HG02588 (cell line): ENCODE results near the gene CYS1.

Experiments
- ATAC-seq: cut with Tn5 transposase; IDR thresholded peaks from one replicate; pipeline ENCODE4 v1.9.1; 2021; ENCODE audit warnings: mild to moderate bottlenecking, moderate library complexity; ENCODE audit not compliant: unreplicated experiment

The CYS1 gene

DNA sequence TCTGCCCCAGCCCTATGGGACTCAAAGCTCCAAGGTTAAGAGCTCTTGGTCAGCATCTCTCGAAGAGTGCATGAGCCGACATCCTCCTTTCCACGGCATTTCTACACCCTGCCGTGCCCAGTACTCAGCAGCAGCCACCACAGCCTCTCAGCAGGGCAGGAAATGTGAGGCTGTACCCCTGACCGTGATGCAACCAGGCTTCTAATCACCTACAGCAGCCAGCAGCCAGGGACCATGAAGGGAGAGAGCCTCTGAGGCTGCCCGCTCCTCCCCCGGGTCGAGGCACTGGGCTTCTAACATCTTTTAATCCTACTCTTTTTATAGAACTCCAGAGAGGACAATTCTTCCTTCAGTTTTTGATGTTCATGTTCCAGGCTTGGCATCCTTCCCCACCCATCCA is 6.5 kb downstream of the CYS1 start:
- ATAC-seq: no peak

DNA sequence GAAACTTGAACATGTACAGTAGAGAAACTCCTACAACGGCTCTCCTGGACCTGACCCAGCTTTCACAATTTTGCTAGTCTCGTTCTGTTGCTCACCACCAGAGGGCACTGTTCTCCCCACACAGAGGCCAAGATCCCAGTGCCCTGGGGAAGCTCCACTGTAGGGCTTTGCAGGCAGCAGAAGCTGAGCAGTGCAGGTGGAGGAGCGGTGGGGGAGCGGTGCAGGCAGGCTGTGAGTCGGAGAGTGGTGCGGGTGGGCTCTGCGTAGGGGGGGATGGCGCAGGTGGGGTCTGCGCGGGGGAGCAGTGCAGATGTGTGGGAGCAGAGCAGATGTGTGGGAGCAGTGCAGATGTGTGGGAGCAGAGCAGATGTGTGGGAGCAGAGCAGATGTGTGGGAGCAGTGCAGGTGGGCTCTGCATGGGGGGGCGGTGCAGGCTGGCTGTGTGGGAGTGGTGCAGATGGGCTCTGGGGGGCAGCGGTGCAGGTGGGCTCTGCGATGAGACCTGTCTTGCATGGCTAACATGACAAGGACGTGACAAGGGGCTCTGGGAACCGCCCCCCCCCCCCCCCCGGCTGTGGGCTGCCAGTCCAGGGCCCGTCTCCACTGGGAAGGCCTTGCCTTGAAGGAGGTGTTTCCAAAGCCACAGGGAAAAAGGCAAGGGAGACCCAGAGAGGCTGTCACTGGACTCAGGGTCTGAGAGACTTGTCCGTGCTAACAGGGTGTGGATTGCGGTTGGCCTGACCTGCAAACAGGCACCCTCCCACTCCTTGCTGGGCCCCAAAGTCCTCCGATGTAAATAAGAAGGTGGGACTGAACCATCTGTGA is 7.3 kb downstream of the CYS1 start:
- ATAC-seq: peak; percentile 84

DNA sequence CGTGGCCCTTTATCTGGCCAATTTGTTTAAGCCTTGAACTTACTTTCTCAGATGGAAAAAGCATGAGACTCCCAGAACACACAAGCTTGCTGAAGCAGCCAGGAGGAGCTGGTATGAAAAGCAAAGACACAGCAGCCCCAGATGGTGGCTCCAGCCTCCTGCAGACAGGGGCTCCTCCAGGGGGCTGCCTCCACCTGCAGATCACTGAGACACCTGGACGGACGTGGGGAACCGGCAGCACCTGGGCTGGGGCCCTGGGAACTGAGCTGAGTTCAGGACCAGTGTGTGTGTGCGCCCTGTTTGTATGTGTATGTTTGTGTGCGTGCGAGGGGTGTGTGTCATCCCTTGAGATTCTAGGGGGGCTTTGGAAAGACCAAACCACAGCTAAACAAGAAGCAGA is 8.6 kb downstream of the CYS1 start:
- no peak for ATAC-seq

DNA sequence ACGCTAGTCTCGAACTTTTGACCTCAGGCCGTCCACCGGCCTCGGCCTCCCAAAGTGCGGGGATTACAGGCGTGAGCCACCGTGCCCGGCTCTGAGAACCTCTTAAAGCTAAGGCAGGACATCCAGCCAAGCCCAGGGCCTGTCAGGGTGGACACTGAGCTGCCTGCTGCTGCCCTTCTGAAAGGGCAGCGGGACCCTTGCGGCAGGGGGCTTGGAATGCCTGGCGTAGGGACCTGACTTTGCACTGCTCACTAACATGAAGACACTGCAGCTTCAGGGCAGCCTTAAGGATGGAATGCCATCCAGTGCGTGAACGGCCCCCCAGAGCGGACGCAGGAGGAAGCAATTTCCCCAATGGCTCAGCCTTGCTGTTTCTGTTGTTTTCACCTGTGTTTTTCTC is 9.0 kb downstream of the CYS1 start:
- ATAC-seq: no peak

DNA sequence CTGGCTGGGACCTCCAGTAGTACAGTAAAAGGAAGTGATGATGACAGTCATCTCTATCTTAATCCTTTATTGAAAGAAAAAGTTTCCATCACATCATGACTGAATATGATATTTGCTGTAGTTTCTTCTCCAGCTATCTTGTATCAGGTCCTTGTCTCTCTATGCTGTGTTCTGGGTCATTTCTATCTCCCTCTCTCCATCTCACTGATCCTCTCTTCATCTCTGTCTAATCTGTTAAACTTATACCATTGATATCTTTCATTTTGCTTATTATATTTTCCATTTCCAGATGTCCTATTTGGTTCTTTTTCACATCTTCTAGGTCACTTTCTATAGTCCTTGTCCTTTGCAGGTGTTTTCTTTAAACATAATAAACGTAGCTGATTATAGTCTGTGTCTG is 12.3 kb downstream of the CYS1 start:
- no peak for ATAC-seq

DNA sequence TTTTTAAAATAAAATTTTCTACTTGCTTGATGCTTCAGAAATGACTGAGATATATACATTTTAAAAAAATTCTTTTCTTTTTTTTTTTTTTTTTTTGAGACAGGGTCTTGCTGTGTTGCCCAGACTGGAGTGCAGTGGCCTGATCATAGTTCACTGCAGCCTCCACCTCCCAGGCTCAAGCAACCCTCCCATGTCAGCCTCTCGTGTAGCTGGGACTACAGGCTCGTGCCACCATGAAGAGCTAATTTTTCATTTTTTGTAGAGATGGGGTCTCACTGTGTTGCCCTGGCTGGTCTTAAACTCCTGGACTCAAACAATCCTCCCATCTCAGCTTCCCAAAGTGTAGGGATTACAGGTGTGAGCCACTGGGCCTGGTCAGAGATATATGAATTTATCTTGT is 12.9 kb downstream of the CYS1 start:
- no peak for ATAC-seq

DNA sequence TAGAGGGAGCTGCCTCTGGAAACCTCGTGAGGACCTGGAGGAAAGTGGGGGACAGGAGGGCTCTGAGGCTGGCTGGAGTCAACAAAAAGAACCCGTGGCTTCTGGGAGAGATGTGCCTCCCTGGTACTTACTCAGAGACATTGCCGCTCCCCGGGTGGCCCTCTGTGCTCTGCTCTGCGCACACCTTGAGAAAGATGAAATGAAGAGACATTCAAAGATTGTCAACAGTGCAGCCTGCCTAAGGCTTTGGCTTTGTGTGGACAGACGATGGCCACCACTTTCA is 14.5 kb downstream of the CYS1 start:
- ATAC-seq: no peak

DNA sequence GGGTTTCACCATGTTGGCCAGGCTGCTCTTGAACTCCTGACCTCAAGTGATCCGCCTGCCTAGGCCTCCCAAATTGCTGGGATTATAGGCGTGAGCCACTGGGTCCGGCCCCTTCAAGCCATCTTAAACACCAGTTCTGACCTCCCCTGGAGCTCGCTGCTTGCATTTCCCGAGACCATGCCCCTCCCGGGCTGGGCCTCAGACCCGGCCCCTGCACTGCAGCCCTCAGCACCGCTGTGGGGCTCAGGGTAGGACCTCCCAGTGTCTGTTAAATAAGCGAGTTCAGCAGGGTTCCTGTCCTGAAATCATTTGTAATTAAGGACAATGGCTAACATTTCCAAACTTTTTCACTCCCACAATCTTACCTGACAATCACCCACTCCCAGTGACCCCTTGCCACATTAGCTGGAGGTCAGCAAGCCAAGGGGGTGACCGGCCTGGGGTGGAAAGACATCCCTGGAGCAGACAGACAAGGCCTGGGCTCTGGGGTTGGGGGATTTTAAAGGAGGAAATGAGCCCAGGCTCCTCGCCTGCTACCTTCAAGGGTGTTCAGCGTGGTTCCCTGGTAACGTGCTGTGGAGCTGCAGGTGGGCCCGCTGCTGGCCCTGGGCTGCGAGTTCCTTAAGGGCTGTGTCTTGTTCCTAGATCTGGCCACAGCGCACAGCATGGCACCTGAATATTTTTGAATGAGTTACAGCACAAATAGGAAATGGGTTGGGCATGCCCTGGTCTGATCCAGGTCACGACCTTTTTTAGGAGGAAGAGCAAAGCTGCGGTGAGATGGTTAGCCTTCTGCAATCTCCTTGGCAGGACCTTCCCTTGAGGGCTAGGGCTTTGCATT is 15.1 kb downstream of the CYS1 start:
- no peak for ATAC-seq

DNA sequence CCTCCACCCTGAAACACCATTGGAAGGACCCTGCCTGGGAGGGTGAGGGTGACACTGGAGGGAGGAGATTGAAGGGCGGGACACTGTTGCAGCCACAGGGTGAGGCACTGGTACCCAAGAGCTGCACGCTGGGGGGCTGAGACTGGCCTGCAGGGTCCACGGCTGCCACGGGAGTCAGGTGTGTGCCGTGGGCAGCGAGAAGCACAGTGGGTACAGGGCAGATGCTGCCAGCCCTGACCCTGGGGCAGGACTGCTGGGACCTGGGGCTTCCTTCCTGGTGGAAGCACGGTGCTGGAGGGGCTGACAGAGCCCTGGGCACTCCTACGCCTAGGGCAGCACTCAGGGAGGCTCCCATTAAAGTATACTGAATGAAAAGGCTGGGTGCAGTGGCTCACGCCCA is 16.6 kb downstream of the CYS1 start:
- ATAC-seq: no peak

DNA sequence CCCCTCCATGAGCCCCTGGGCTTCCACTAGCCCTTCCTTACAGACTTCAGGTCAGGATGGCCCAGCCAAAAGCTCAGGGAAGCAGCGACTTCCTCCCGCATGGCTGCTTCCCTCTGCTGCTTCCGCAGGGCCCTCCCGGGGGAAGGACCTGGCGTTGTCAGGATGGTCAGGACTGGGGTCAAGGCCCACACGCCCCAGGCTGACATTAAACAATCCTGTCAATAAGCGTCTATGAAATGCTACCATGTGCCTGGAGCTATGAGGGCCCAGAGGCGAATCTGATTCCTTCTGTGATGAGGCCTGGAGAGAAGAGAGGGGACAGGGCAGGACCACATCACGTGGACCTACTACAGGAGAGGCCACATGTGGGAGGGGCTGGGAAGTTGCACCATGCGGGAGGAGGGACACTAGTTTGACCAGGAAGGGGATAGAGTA is 17.3 kb downstream of the CYS1 start:
- ATAC-seq: no peak

DNA sequence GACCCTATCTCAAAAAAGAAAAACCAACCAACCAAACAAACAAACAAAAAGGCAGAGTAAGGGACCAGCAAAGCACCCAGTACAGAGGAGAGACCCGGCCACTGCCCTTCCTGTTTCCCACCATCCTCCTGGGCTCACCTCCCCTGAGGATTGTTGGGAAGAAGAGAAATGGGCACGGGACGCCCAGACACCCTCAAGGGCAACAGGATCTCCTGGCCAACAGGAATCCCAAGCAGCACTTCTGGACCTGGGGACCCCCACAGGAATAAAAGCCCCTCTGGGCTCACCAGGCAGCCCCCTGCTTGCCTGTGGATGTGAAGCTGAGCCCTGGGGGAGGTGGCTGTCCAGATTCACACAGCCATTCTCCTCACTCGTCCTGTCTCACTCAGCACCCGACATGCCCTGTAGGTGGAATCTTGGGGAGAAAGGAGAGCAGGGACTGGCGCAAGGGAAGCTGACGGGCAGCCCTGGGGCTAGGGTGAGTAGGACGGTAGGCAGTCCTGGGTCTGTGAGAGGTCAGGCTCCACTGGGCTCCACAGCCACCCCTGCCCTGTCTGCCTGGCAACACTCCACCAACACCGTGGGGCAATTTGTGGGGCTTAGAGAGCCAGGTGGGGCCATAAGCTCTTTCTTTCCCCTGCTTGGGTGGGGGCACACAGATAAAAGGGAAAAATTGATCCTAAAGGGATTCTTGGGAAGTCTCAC is 18.8 kb downstream of the CYS1 start:
- no peak for ATAC-seq

DNA sequence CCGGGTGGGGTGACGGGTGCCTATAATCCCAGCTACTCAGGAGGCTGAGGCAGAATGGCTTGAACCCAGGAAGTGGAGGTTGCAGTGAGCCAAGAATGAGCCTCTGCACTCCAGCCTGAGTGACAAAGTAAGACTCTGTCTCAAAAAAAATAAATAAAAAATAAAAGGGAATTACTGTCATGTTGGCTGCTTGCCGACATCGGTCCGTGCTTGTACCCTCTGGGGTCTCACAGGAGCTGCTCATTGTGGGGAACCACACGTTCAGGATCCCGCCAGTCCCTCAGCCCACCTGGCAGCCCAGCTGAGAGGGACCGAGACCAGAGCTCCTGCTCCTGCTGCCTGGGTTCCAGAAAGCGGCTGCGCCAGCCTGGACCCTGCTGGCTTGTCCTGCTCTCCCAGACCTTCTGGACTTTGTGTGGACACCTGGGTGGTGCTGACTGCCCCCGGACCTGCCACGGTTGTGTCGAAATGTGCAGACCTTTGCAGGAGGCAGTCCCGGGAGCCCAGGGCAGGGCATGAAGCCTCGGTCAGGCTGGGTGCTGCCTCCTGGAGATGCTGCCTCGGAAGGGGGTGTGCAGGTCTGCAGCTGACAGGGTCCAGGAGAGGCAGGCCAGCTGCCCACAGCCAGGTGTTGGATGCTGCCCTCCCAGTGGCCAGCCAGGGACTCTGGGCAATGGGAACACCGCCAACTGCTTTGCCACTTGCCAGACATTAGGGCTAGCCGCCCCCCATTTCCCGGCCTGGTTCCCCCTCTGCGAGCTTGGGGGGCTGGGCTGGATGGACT is 20.5 kb downstream of the CYS1 start:
- ATAC-seq: no peak

DNA sequence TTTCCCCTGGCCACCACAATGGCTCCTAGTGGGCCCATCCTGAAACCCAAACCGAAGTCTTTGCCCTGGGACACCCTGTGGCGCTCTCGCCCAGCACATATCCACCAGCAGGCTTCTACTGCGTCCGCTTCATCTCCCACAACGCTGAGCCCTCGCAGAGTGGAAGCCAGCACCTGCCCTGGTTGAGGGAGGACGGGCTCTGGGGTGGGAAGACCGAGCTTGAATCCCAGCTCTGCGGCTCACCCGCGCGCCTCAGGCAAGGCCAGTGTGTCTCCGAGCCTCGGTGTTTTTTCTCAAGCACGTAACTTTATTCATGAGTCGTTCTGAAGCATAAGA is 21.2 kb downstream of the CYS1 start:
- no peak for ATAC-seq

DNA sequence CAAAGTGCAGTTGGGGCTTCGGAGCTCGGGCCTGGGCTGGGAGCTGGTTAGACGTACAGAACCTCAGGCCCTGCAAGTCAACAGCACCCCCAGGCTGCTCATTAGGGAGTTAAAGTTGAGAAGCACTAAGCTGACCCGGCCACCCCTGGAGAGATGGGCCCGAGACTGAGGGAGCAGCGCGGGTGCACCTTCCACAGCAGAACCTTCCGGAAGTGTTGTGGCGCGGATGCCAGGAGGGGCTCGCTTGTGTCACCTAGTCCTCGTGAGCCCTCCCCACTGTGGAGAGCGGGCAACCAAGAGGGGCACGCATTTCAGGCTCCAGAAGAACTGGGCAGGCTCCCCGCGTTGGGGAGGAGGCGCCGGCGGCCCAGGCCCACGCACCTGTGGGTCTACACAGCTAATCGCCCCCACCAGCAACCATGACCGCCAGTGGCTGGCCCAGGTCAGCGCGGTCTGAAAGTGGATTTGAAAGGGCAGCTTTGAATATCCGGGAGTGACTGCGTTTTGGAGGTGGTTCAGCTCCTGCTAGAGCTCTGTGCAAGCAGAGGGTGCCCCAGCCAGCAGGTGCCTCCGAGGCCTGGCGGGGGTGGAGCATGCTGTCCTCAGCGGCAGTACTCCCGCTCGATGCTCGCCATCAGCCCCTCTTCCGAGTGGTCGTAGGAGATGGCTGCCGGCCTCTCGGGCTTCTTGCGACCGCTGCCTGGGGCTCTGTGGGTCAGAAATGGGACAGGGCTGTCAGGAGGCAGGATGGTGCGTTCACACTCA is 21.8 kb downstream of the CYS1 start:
- ATAC-seq: no peak

DNA sequence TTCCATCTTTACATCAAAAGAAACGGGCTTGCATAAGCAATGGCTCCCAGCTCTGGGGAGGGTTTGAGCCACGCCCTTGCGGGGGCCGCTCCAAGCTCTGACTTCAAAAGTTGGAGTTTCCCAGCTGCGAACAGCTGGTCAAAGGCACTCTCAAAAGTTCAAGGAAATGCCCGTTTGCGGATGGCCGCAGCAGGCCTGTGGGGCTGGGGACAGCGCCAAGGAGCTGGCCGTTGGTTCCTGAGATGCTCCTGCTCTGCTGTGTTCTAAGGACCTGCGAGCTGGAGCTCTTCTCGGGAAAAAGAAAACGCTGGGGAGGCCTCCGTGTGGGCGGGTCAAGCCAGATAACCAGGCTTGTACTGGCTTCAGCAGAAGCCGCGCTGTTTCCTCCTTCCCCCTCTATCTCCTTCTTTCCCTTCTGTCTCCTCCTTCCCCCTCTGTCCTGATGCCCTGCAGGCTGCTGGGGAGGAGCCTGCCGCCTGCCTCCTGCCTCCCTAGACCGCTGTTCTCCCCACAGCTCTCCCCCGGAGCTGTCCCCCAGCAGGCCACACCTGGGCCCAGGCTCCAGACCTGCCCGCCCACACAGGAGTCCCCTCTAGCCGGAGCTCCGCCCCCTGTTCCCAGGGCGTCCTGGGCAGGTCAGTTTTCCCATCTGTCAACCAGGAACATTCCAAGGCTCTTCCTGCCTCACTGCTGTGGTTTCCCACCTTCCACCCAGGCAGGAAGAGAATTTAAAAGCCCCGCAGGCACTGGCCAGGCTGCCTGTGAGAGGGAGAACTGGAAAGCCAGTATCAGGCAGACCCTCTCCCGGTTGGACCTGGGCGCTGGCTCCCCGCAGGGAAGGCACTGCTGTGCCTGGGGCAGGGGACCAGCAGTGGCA is 22.7 kb downstream of the CYS1 start:
- peak; percentile 40 for ATAC-seq

DNA sequence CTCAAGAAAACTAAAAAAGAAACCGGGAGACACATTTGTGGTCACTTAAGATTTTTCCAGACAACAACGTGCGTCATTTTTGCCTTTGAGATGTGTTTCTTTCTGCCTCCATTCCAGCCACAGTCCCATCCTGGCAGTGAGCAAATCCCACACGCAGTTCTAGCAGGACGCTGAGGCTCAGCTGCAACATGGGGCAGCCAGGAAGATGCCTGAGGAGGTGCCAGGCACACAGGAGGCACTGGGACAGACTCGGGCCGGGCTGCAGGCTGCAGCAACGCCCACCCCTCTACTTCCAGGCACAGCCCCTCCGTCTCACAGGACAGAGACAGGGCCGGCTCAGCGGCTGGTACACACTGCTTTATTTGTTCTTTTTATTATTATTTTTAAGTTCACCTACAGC is 23.8 kb downstream of the CYS1 start:
- no peak for ATAC-seq

DNA sequence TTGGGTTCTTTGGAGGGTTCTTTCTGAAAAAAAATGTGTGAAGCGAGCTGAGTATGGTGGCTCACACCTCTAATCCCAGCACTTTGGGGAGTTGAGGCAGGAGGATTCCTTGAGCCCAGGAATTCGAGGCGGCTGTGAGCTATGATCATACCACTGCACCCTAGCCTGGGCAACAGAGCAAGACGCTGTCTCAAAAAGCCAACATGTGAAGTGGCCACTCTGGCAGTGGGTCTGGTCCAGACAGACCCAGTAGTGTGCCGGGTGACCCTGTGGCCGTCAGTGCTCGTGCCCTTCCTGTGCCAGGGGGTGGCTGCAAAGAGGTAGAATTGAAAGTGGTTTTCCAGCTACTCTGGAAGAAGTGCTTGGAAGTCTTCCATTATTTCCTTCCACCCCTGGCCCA is 25.2 kb downstream of the CYS1 start:
- no peak for ATAC-seq

DNA sequence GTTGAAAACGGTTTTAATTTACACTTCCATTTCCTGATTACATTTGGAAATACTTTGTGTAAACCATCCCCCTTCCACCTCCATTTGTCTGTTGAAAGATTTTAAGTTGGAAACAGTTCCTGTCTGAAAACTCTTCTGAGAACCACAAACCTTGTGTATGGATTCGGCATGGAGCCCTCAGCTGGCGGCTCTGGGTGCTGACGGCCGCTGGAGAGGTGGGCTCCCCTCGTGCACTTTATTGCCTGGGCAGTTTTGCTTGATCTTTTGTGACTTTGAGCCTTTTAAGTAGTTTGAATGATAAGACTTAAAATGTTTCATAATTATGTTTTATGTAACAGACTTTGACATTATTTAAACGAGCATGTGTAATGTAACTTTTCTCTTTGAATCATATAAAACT is 25.8 kb downstream of the CYS1 start:
- no peak for ATAC-seq

DNA sequence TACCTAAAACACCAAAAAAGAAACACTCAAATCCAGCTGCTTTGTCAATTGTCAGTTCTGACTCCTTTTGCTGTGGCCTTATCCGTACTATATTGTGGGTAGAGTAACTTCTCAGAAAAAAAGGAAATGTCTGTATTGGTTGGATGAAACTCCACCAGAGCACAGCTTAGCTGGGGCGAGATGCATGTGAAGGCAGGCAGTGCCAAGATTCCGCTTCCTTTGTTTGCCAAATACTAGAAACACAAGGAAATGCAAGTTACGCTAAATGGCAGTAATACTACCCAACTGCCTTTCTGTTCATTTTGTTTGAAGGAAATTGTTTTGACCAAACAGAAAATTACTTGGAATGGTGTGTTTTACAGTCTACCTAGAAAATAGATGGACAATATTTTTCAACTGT is 26.9 kb downstream of the CYS1 start:
- ATAC-seq: no peak

DNA sequence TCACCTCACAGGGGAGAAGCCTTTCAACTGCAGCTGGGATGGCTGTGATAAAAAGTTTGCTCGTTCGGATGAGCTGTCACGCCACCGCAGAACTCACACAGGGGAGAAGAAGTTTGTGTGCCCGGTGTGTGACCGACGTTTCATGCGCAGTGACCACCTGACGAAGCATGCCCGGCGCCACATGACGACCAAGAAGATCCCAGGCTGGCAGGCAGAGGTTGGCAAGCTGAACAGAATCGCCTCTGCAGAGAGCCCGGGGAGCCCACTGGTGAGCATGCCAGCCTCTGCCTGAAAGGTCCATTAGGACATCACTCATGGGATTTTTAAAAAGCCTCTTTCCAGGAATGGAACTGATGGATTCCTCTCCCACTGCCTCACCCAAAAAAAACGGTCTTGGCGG is 28.0 kb downstream of the CYS1 start:
- no peak for ATAC-seq
